Neural cell (in vitro differentiated cells): ENCODE measurements around the gene GRK7. TPM values are rescaled to one million over a fixed set of nuclear protein-coding genes. Genes with fewer than 3 reads are reported as not detected.

Experiments
- H2AFZ ChIP-seq: fragments of 200-600, 300-800 bp; sonication (generic), shearing (Covaris generic); 2 replicates; pipeline ENCODE4 v1.6.0; 2014; ENCODE audit warnings: low read depth, mild to moderate bottlenecking, antibody characterized with exemption, low read length, moderate library complexity
- H3F3A ChIP-seq: fragments of 200-600 bp; shearing (Covaris generic); 2 replicates; pipeline ENCODE4 v1.6.1; 2016; ENCODE audit warnings: mild to moderate bottlenecking, moderate library complexity, mixed read lengths, antibody characterized with exemption, low read length; ENCODE audit not compliant: insufficient read depth, poor library complexity, severe bottlenecking
- H3K27ac ChIP-seq: fragments of 200-600, 300-800 bp; sonication (generic), shearing (Covaris generic); 2 replicates; pipeline ENCODE4 v1.5.1; 2014; ENCODE audit warnings: mild to moderate bottlenecking, low read length, moderate library complexity
- H3K27me3 ChIP-seq: fragments of 300-800, 200-600 bp; sonication (generic), shearing (Covaris generic); 2 replicates; pipeline ENCODE4 v1.6.0; 2014; ENCODE audit warnings: mild to moderate bottlenecking, low read depth, low read length, moderate library complexity; ENCODE audit not compliant: insufficient read depth
- H3K36me3 ChIP-seq: fragments of 300-800, 200-600 bp; sonication (generic), shearing (Covaris generic); 2 replicates; pipeline ENCODE4 v1.5.1; 2014; ENCODE audit warnings: mild to moderate bottlenecking, antibody characterized with exemption, low read length, moderate library complexity; ENCODE audit not compliant: insufficient read depth
- H3K4me2 ChIP-seq: fragments of 300-800, 200-600 bp; sonication (generic), shearing (Covaris generic); 2 replicates; pipeline ENCODE4 v1.6.0; 2014; ENCODE audit warnings: mild to moderate bottlenecking, low read length
- H3K4me3 ChIP-seq: fragments of 300-800, 200-600 bp; sonication (generic), shearing (Covaris generic); 2 replicates; pipeline ENCODE4 v1.5.1; 2014; ENCODE audit warnings: mild to moderate bottlenecking, low read length, moderate library complexity
- H3K79me2 ChIP-seq: fragments of 200-600 bp; shearing (Covaris generic); replicated peaks from 2 replicates; pipeline ENCODE4 v1.6.0; 2014; ENCODE audit warnings: mild to moderate bottlenecking, low read length, moderate library complexity; ENCODE audit not compliant: insufficient read depth
- H3K9ac ChIP-seq: fragments of 300-800, 200-600 bp; sonication (generic), shearing (Covaris generic); 2 replicates; pipeline ENCODE4 v1.6.1; 2016; ENCODE audit warnings: mild to moderate bottlenecking, low read length, mixed read lengths
- H3K9me2 ChIP-seq: fragments of 200-600 bp; shearing (Covaris generic); 2 replicates; pipeline ENCODE4 v1.6.1; 2016; ENCODE audit warnings: mild to moderate bottlenecking, low read length, mixed read lengths; ENCODE audit not compliant: insufficient read depth
- H3K9me3 ChIP-seq: fragments of 200-600, 300-800 bp; sonication (generic), shearing (Covaris generic); 2 replicates; pipeline ENCODE4 v1.6.1; 2016; ENCODE audit warnings: mild to moderate bottlenecking, mixed run types, low read length, moderate library complexity, mixed read lengths
- H4K20me1 ChIP-seq: fragments of 200-600 bp; shearing (Covaris generic); 2 replicates; pipeline ENCODE4 v1.6.1; 2016; ENCODE audit warnings: mild to moderate bottlenecking, mixed run types; ENCODE audit not compliant: insufficient read depth
- EP300 ChIP-seq: fragments of 450-650 bp; conservative IDR thresholded peaks from 2 replicates; pipeline ENCODE4 v1.6.1; 2014; ENCODE audit warnings: antibody characterized with exemption, mild to moderate bottlenecking, moderate library complexity; ENCODE audit not compliant: poor library complexity, severe bottlenecking
- EZH2 ChIP-seq: fragments of 200-600, 300-800 bp; shearing (Covaris generic), sonication (generic); IDR thresholded peaks from 2 replicates; pipeline ENCODE4 v1.6.1; 2014; ENCODE audit warnings: antibody characterized with exemption, low read length, borderline replicate concordance, mild to moderate bottlenecking; ENCODE audit not compliant: insufficient read depth, poor library complexity, severe bottlenecking
- MXI1 ChIP-seq: fragments of 450-650 bp; conservative IDR thresholded peaks from 2 replicates; pipeline ENCODE4 v1.6.1; 2014; ENCODE audit warnings: antibody characterized with exemption, mild to moderate bottlenecking; ENCODE audit not compliant: poor library complexity, severe bottlenecking
- POLR2AphosphoS5 ChIP-seq: IDR thresholded peaks from 2 replicates; pipeline ENCODE4 v1.6.1; 2012
- RAD21 ChIP-seq: fragments of 450-650 bp; conservative IDR thresholded peaks from 2 replicates; pipeline ENCODE4 v1.6.1; 2014; ENCODE audit warnings: antibody characterized with exemption, mild to moderate bottlenecking, moderate library complexity
- SMC3 ChIP-seq: fragments of 450-650 bp; conservative IDR thresholded peaks from 2 replicates; pipeline ENCODE4 v1.6.1; 2014; ENCODE audit warnings: antibody characterized with exemption, mild to moderate bottlenecking, moderate library complexity; ENCODE audit not compliant: poor library complexity
- TAF1 ChIP-seq: IDR thresholded peaks from 2 replicates; pipeline ENCODE4 v1.6.1; 2012; ENCODE audit warnings: low read depth
- polyA plus RNA-seq: library from polyadenylated mRNA; depleted of rRNA; stranded (reverse); fragments of >200 nt; gene quantifications from 2 replicates; pipeline ENCODE4 v1.2.3, GENCODE V29; 2014
- TF ChIP-seq, protein P1 (sequence below): fragments of 450-650 bp; IDR thresholded peaks from 2 replicates; pipeline ENCODE4 v1.5.1; 2014; ENCODE audit warnings: antibody characterized with exemption, mild to moderate bottlenecking, moderate library complexity; ENCODE audit not compliant: poor library complexity, severe bottlenecking
- TF ChIP-seq, protein P2 (sequence below): IDR thresholded peaks from 2 replicates; pipeline ENCODE4 v1.6.1; 2012; ENCODE audit warnings: borderline replicate concordance

GRK7 gene
- polyA plus RNA-seq, 1 donor from 2014 or later, result not detected

DNA sequence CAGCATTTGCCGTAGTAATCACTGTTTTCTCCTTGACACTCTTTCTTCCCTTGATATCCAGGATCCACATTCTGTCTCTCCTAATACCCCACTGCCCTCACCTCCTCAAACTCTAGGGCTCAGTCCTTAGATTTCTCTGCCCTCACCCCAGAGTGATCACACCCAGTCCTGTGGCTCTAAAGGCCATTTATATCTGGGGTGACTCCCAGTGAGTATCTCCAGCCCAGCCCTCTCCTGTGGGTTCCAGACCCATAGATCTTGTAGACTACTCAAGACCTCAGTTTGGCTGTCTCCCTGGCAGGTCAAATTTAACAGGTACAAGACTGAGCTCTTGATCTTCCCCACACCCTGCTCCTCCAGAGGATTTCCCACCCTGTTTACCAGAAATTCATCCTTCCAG is 1.3 kb downstream of the GRK7 start:
- H4K20me1 ChIP-seq, result no peaks in the 10 kb centered on the region
- no peak overlapping the region for H3K4me3 ChIP-seq
- no peaks in the 10 kb centered on the region for H3K79me2 ChIP-seq
- no peak overlapping the region for H2AFZ ChIP-seq
- H3K27me3 ChIP-seq, result no peaks in the 10 kb centered on the region
- H3K9me3 ChIP-seq, result no peaks in the 10 kb centered on the region
- no peak for TF ChIP-seq TAF1
- TF ChIP-seq, protein P1, sequence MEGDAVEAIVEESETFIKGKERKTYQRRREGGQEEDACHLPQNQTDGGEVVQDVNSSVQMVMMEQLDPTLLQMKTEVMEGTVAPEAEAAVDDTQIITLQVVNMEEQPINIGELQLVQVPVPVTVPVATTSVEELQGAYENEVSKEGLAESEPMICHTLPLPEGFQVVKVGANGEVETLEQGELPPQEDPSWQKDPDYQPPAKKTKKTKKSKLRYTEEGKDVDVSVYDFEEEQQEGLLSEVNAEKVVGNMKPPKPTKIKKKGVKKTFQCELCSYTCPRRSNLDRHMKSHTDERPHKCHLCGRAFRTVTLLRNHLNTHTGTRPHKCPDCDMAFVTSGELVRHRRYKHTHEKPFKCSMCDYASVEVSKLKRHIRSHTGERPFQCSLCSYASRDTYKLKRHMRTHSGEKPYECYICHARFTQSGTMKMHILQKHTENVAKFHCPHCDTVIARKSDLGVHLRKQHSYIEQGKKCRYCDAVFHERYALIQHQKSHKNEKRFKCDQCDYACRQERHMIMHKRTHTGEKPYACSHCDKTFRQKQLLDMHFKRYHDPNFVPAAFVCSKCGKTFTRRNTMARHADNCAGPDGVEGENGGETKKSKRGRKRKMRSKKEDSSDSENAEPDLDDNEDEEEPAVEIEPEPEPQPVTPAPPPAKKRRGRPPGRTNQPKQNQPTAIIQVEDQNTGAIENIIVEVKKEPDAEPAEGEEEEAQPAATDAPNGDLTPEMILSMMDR, result no peak
- TF ChIP-seq SMC3, result no peak
- TF ChIP-seq MXI1, result no peak
- TF ChIP-seq, protein P2, sequence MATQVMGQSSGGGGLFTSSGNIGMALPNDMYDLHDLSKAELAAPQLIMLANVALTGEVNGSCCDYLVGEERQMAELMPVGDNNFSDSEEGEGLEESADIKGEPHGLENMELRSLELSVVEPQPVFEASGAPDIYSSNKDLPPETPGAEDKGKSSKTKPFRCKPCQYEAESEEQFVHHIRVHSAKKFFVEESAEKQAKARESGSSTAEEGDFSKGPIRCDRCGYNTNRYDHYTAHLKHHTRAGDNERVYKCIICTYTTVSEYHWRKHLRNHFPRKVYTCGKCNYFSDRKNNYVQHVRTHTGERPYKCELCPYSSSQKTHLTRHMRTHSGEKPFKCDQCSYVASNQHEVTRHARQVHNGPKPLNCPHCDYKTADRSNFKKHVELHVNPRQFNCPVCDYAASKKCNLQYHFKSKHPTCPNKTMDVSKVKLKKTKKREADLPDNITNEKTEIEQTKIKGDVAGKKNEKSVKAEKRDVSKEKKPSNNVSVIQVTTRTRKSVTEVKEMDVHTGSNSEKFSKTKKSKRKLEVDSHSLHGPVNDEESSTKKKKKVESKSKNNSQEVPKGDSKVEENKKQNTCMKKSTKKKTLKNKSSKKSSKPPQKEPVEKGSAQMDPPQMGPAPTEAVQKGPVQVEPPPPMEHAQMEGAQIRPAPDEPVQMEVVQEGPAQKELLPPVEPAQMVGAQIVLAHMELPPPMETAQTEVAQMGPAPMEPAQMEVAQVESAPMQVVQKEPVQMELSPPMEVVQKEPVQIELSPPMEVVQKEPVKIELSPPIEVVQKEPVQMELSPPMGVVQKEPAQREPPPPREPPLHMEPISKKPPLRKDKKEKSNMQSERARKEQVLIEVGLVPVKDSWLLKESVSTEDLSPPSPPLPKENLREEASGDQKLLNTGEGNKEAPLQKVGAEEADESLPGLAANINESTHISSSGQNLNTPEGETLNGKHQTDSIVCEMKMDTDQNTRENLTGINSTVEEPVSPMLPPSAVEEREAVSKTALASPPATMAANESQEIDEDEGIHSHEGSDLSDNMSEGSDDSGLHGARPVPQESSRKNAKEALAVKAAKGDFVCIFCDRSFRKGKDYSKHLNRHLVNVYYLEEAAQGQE, result no peak
- TF ChIP-seq EZH2, result no peak
- TF ChIP-seq EP300, result no peak
- TF ChIP-seq POLR2AphosphoS5, result no peak
- no peak for TF ChIP-seq RAD21
- no peaks in the 10 kb centered on the region for H3K36me3 ChIP-seq
- H3K9me2 ChIP-seq, result no peaks in the 10 kb centered on the region
- H3K4me2 ChIP-seq, result no peak overlapping the region
- H3K27ac ChIP-seq, result no peak overlapping the region
- H3K9ac ChIP-seq, result no peak overlapping the region
- H3F3A ChIP-seq, result no peaks in the 10 kb centered on the region

DNA sequence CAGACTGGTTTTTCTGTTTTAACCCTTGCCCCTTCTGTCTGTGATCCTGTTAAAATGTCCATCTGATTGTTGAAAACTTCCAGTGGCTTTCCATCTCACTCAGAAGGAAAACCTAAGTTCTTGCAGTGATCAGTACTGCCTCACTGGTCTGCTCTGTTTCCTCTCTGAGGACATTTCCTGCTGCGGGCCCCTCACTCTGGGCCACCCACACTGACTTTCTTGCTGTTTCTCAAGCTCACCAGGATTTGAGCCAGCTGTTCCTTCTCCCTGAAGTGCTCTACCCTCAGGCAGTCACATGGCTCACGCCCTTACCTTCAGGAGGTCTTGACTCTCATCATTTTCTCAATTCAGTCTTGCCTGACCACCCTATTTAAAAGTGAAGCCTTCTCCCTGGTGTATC is 1.8 kb downstream of the GRK7 start:
- Histone ChIP-seq H3K4me3 (no peak overlapping the region), H3F3A (no peaks in the 10 kb centered on the region), H3K4me2 (no peak overlapping the region), H3K9me2 (no peaks in the 10 kb centered on the region), H3K36me3 (no peaks in the 10 kb centered on the region), H3K27me3 (no peaks in the 10 kb centered on the region), H3K79me2 (no peaks in the 10 kb centered on the region), H3K9me3 (no peaks in the 10 kb centered on the region), H3K27ac (no peak overlapping the region), H2AFZ (no peak overlapping the region), H3K9ac (no peak overlapping the region), H4K20me1 (no peaks in the 10 kb centered on the region)
- TF ChIP-seq TAF1 (no peak), EP300 (no peak), SMC3 (no peak), POLR2AphosphoS5 (no peak), EZH2 (no peak), RAD21 (no peak), MXI1 (no peak)
- TF ChIP-seq, protein P1, result no peak
- TF ChIP-seq, protein P2, result no peak
